GM19351 (cell line): ENCODE results near the gene PRSS56.

Experiments used
- ATAC-seq: cut with Tn5 transposase; IDR thresholded peaks from one replicate; pipeline ENCODE4 v1.9.1; 2021; ENCODE audit warnings: mild to moderate bottlenecking, moderate library complexity; ENCODE audit not compliant: unreplicated experiment

The PRSS56 gene

GRCh38 chr2:232486558-232487384, 33.4 kb upstream of the PRSS56 start:
- no peak for ATAC-seq

GRCh38 chr2:232487385-232488096, 32.6 kb upstream of the PRSS56 start, which contains the start of gene ECEL1:
ECEL1 (minus strand) TSS chr2:232487834; CDS start chr2:232486653, 1,181 bp downstream.
- no peak for ATAC-seq

- ATAC-seq: no peak
Measured at GRCh38 chr2:232488097-232488711, 32.0 kb upstream of the PRSS56 start.

GRCh38 chr2:232488721-232489300, 31.4 kb upstream of the PRSS56 start:
- no peak for ATAC-seq

GRCh38 chr2:232489516-232490220, 30.5 kb upstream of the PRSS56 start:
- no peak for ATAC-seq

GRCh38 chr2:232490221-232491138, 29.7 kb upstream of the PRSS56 start:
- ATAC-seq: no peak

- no peak for ATAC-seq
Measured at GRCh38 chr2:232491139-232491780, 28.9 kb upstream of the PRSS56 start.

GRCh38 chr2:232492236-232492848, 27.8 kb upstream of the PRSS56 start:
- no peak for ATAC-seq

GRCh38 chr2:232492963-232493700, 27.1 kb upstream of the PRSS56 start:
- no peak for ATAC-seq

- no peak for ATAC-seq
Measured at GRCh38 chr2:232493701-232494474, 26.3 kb upstream of the PRSS56 start.

- no peak for ATAC-seq
Measured at GRCh38 chr2:232494542-232494941, 25.6 kb upstream of the PRSS56 start.

- no peak for ATAC-seq
Measured at GRCh38 chr2:232495292-232495691, 24.9 kb upstream of the PRSS56 start.

GRCh38 chr2:232496501-232497270, 23.5 kb upstream of the PRSS56 start:
- ATAC-seq: no peak

GRCh38 chr2:232497348-232497747, 22.8 kb upstream of the PRSS56 start:
- ATAC-seq: no peak

- ATAC-seq: no peak
Measured at GRCh38 chr2:232498452-232498851, 21.7 kb upstream of the PRSS56 start.

- no peak for ATAC-seq
Measured at GRCh38 chr2:232501331-232501771, 18.8 kb upstream of the PRSS56 start.
